Measurements from ENCODE around the gene SBNO1. TPM values are rescaled to one million over a fixed set of nuclear protein-coding genes. Genes with fewer than 3 reads are reported as not detected.
A peak's percentile ranks its signal among the peaks of the same experiment; 100 is the strongest.

Gene SBNO1
- total and polyA plus RNA-seq, 8 donors = 26.5 to 32.1 (median 28.8) TPM

GRCh38 chr12:123391546-123392343 is 27.1 kb upstream of the SBNO1 start:
- Histone ChIP-seq H3K36me3 (peaks cover 0 to 60% of the 10 kb centered on the region in 2 donors), H3K9me3 (no peaks in the 10 kb centered on the region), H3K27ac (peak overlapping the region in 1 of 2 donors; percentile 89), H3K4me3 (no peak overlapping the region), H3K27me3 (no peaks in the 10 kb centered on the region), H3K4me1 (peaks cover 28 to 51% of the 10 kb centered on the region in 2 donors)
- no peak for ATAC-seq
- intact Hi-C loops (cut with DNase I) = no loop called here
- no peak for TF ChIP-seq CTCF (IDR thresholded peaks at IDR 0.05)
- no peak for DNase-seq

GRCh38 chr12:123390498-123391426 is 26.1 kb upstream of the SBNO1 start:
- no peak for TF ChIP-seq CTCF (IDR thresholded peaks at IDR 0.05)
- ATAC-seq (peak; percentile 42), DNase-seq (peak in 2 of 4 donors; percentile 25 to 42)
- peaks cover 0 to 50% of the 10 kb centered on the region in 2 donors for H3K36me3 ChIP-seq
- H3K27ac ChIP-seq = peak overlapping the region; percentile 85 to 89
- no peaks in the 10 kb centered on the region for H3K9me3 ChIP-seq
- no peaks in the 10 kb centered on the region for H3K27me3 ChIP-seq
- H3K4me3 ChIP-seq = peak overlapping the region; percentile 61 to 81
- peaks cover 27 to 53% of the 10 kb centered on the region in 2 donors for H3K4me1 ChIP-seq
- intact Hi-C loops (cut with DNase I) = no loop called here

- Histone ChIP-seq H3K36me3 (peaks cover 0 to 40% of the 10 kb centered on the region in 2 donors), H3K9me3 (no peaks in the 10 kb centered on the region), H3K27ac (peak overlapping the region; percentile 85 to 89), H3K4me1 (peaks cover 30 to 63% of the 10 kb centered on the region in 2 donors), H3K27me3 (no peaks in the 10 kb centered on the region), H3K4me3 (peak overlapping the region; percentile 61 to 81)
- intact Hi-C loops (cut with DNase I) = loop anchor here in 1 of 2 donors (5.0 kb wide), 1 partner anchor 193 kb away; the partner anchor contains the start of gene TMED2
- DNase-seq (peak; percentile 16 to 91 (median 66)), ATAC-seq (peak; percentile 77)
- TF ChIP-seq CTCF (IDR thresholded peaks at IDR 0.05) = no peak
Observed at GRCh38 chr12:123389560-123390351, 25.1 kb upstream of the SBNO1 start.

- H3K27ac ChIP-seq = peak overlapping the region; percentile 85 to 89
- ATAC-seq = no peak
- no peaks in the 10 kb centered on the region for H3K27me3 ChIP-seq
- TF ChIP-seq CTCF (IDR thresholded peaks at IDR 0.05) = no peak
- no peaks in the 10 kb centered on the region for H3K9me3 ChIP-seq
- no peak for DNase-seq
- H3K4me1 ChIP-seq = peaks cover 31 to 70% of the 10 kb centered on the region in 2 donors
- peaks cover 0 to 33% of the 10 kb centered on the region in 2 donors for H3K36me3 ChIP-seq
- H3K4me3 ChIP-seq = peak overlapping the region; percentile 61 to 81
- intact Hi-C loops (cut with DNase I) = loop anchor here in 1 of 2 donors (5.0 kb wide), 1 partner anchor 193 kb away; the partner anchor contains the start of gene TMED2
Observed at GRCh38 chr12:123388951-123389559, 24.4 kb upstream of the SBNO1 start.

All from left lung (tissue), 10 donors.